OCI-LY3 (cell line): Measurements from ENCODE around the gene PLB1.

Experiments
- H2AFZ ChIP-seq: fragments of 200-600, 300-600 bp; shearing (Covaris generic); 2 replicates; pipeline ENCODE4 v1.6.0; 2014; ENCODE audit warnings: antibody characterized with exemption, low read depth, low read length
- H3K27ac ChIP-seq: fragments of 200-600, 300-600 bp; sonication (generic); 2 replicates; pipeline ENCODE4 v1.5.1; 2014; ENCODE audit warnings: mild to moderate bottlenecking, low read length, moderate library complexity, mixed read lengths
- H3K27me3 ChIP-seq: fragments of 200-600, 300-600 bp; sonication (generic); 2 replicates; pipeline ENCODE4 v1.6.1; 2014; ENCODE audit warnings: low read depth, low read length, mixed read lengths
- H3K36me3 ChIP-seq: fragments of 200-600, 300-600 bp; sonication (generic); replicated peaks from 2 replicates; pipeline ENCODE3; 2014; ENCODE audit warnings: low read depth, low read length, mixed read lengths
- H3K4me1 ChIP-seq: fragments of 300-600, 200-600 bp; sonication (generic); 2 replicates; pipeline ENCODE4 v1.6.1; 2014; ENCODE audit warnings: low read length, mixed read lengths
- H3K4me2 ChIP-seq: fragments of 200-600, 300-600 bp; sonication (generic); 2 replicates; pipeline ENCODE4 v1.6.1; 2014; ENCODE audit warnings: low read length, mixed read lengths
- H3K4me3 ChIP-seq: fragments of 300-600, 200-600 bp; sonication (generic); 2 replicates; pipeline ENCODE4 v1.5.1; 2014; ENCODE audit warnings: antibody characterized with exemption, mild to moderate bottlenecking, low read length, moderate library complexity
- H3K79me2 ChIP-seq: fragments of 300-600, 200-600 bp; shearing (Covaris generic); 2 replicates; pipeline ENCODE4 v1.6.1; 2014; ENCODE audit warnings: mild to moderate bottlenecking, low read length, mixed read lengths
- H3K9ac ChIP-seq: fragments of 300-600, 200-600 bp; shearing (Covaris generic); 2 replicates; pipeline ENCODE4 v1.6.0; 2014; ENCODE audit warnings: mild to moderate bottlenecking, low read length, moderate library complexity
- H3K9me3 ChIP-seq: fragments of 200-600, 300-600 bp; shearing (Covaris generic); 2 replicates; pipeline ENCODE4 v1.6.1; 2014; ENCODE audit warnings: low read length, mixed read lengths; ENCODE audit not compliant: insufficient read depth
- H4K20me1 ChIP-seq: fragments of 200-600, 300-600 bp; sonication (generic); 2 replicates; pipeline ENCODE4 v1.6.1; 2016; ENCODE audit warnings: low read length, mixed read lengths; ENCODE audit not compliant: insufficient read depth
- CTCF ChIP-seq: fragments of 200-600, 300-600 bp; sonication (generic); IDR thresholded peaks from 2 replicates; pipeline ENCODE4 v1.5.1; 2014; ENCODE audit warnings: antibody characterized with exemption, low read length, low read depth
- EZH2phosphoT487 ChIP-seq: fragments of 200-600 bp; shearing (Covaris generic); IDR thresholded peaks from 2 replicates; pipeline ENCODE4 v1.6.1; 2018; ENCODE audit warnings: antibody characterized with exemption, mixed run types, low read depth

Gene PLB1

GRCh38 chr2:28527196-28527595, 31.3 kb downstream of the PLB1 start:
- TF ChIP-seq CTCF (no peak), EZH2phosphoT487 (no peak)
- no peaks in the 10 kb centered on the region for H3K79me2 ChIP-seq

GRCh38 chr2:28528206-28528605, 32.3 kb downstream of the PLB1 start:
- Histone ChIP-seq H3K79me2 (no peaks in the 10 kb centered on the region), H3K36me3 (no peaks in the 10 kb centered on the region), H3K9ac (no peak overlapping the region), H2AFZ (no peak overlapping the region), H3K9me3 (no peaks in the 10 kb centered on the region), H3K4me2 (no peak overlapping the region), H3K27ac (no peak overlapping the region), H3K4me1 (0 out of 2 replicates have a peak, but pooled peaks cover 3% of the 10 kb centered on the region), H3K4me3 (no peak overlapping the region), H4K20me1 (no peaks in the 10 kb centered on the region), H3K27me3 (peaks cover 28% of the 10 kb centered on the region)
- TF ChIP-seq EZH2phosphoT487 (no peak), CTCF (no peak)

More at GRCh38 chr2:28527196-28527595, 31.3 kb downstream of the PLB1 start:
- no peak overlapping the region for H3K9ac ChIP-seq
- H2AFZ ChIP-seq = no peak overlapping the region
- H3K4me2 ChIP-seq = no peak overlapping the region
- no peak overlapping the region for H3K27ac ChIP-seq
- no peaks in the 10 kb centered on the region for H3K4me1 ChIP-seq
- H3K36me3 ChIP-seq = no peaks in the 10 kb centered on the region
- no peaks in the 10 kb centered on the region for H3K9me3 ChIP-seq
- no peak overlapping the region for H3K4me3 ChIP-seq
- peaks cover 30% of the 10 kb centered on the region for H3K27me3 ChIP-seq
- H4K20me1 ChIP-seq = no peaks in the 10 kb centered on the region

DNA sequence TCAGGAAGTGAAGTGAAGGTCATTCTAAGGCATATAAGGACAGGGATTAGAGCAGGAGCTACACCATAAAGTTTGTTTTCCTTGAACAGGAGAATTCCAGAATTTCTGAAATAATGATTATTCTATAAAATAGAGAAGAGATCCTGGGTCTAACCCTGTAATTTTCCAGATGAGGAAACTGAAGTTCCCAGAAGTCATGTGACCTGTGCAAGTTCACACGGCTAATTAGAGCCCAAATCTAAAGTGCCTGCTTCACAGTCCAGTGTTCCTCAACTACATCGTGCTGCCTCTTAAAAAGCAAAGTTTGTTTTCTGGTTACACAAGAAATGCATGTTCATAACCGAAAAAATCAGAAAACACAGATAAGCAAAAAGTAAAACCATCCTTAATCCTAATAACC, 34.9 kb downstream of the PLB1 start:
- Histone ChIP-seq H3K4me3 (no peak overlapping the region), H3K9me3 (no peaks in the 10 kb centered on the region), H4K20me1 (no peaks in the 10 kb centered on the region), H3K9ac (no peak overlapping the region), H3K4me2 (no peak overlapping the region), H3K79me2 (no peaks in the 10 kb centered on the region), H3K4me1 (0 out of 2 replicates have a peak, but pooled peaks cover 3% of the 10 kb centered on the region), H3K27ac (no peak overlapping the region), H2AFZ (no peak overlapping the region), H3K36me3 (no peaks in the 10 kb centered on the region), H3K27me3 (peaks cover 21% of the 10 kb centered on the region)
- no peak for TF ChIP-seq EZH2phosphoT487
- TF ChIP-seq CTCF = no peak

- Histone ChIP-seq H3K9me3 (no peaks in the 10 kb centered on the region), H2AFZ (no peak overlapping the region), H3K9ac (no peak overlapping the region), H3K4me2 (no peak overlapping the region), H3K79me2 (no peaks in the 10 kb centered on the region), H3K4me3 (no peak overlapping the region), H3K4me1 (0 out of 2 replicates have a peak, but pooled peaks cover 3% of the 10 kb centered on the region), H3K27ac (no peak overlapping the region), H3K27me3 (peaks cover 16% of the 10 kb centered on the region), H4K20me1 (no peaks in the 10 kb centered on the region), H3K36me3 (no peaks in the 10 kb centered on the region)
- TF ChIP-seq CTCF = no peak
- TF ChIP-seq EZH2phosphoT487 = no peak
Measured at GRCh38 chr2:28532399-28532798, 36.5 kb downstream of the PLB1 start.
